Ovary (tissue), 3 donors: ENCODE data around the gene CDH22.

Experiments
- POLR2A ChIP-seq: fragments of 450-650 bp; IDR thresholded peaks from one replicate; pipeline ENCODE4 v1.6.1; 2017; ENCODE audit warnings: antibody characterized with exemption, mild to moderate bottlenecking, moderate library complexity
- TF ChIP-seq, protein P1 (sequence below), 3 donors: fragments of 450-650 bp in 2 of 3; fragments of 200-600 bp in 1 of 3; IDR thresholded peaks; one replicate each; pipeline versions ENCODE4 v1.5.1 to v1.8.0; 2016 to 2022; ENCODE audit warnings: antibody characterized with exemption in 3 of 3, mild to moderate bottlenecking in 1 of 3
- donor health status: DM: no; HTN: no; CAD: no.

- TF ChIP-seq, protein P1, sequence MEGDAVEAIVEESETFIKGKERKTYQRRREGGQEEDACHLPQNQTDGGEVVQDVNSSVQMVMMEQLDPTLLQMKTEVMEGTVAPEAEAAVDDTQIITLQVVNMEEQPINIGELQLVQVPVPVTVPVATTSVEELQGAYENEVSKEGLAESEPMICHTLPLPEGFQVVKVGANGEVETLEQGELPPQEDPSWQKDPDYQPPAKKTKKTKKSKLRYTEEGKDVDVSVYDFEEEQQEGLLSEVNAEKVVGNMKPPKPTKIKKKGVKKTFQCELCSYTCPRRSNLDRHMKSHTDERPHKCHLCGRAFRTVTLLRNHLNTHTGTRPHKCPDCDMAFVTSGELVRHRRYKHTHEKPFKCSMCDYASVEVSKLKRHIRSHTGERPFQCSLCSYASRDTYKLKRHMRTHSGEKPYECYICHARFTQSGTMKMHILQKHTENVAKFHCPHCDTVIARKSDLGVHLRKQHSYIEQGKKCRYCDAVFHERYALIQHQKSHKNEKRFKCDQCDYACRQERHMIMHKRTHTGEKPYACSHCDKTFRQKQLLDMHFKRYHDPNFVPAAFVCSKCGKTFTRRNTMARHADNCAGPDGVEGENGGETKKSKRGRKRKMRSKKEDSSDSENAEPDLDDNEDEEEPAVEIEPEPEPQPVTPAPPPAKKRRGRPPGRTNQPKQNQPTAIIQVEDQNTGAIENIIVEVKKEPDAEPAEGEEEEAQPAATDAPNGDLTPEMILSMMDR (IDR thresholded peaks at IDR 0.05), result no peak
- TF ChIP-seq POLR2A, result no peak
Observed at GRCh38 chr20:46164254-46164653, 144.0 kb downstream of the CDH22 start.
